ENCODE measurements around the gene EIF2AK3.

GRCh38 chr2:88627856-88628570 lies 749 bp upstream of the EIF2AK3 start:
- TF ChIP-seq CTCF (conservative IDR thresholded peaks at IDR 0.05 in 1 of 2, IDR thresholded peaks at IDR 0.05 in 1 of 2; ENCODE audit: low read depth in 1 of 2, low read length in 2 of 2) (no peak), EZH2 (IDR thresholded peaks at IDR 0.05; ENCODE audit: low read length, missing control alignments) (no peak)

All from fibroblast of lung (primary cell).